Naive thymus-derived CD8-positive, alpha-beta T cell (primary cell): ENCODE measurements around the gene BEND3. TPM values are rescaled to one million over a fixed set of nuclear protein-coding genes. Genes with fewer than 3 reads are reported as not detected.
A peak's percentile ranks its signal among the peaks of the same experiment; 100 is the strongest.
"Not testable (repeated sequence)": the region's sequence is repeated elsewhere in the genome, so short reads cannot be mapped to it uniquely, and the experiment has no call there.

ENCODE experiments used
- ATAC-seq, 2 donors: fragments of 150-1000 bp; cut with Tn5 transposase in 1 of 2; sonication (Bioruptor Pico), chemical (Tn5 transposase) in 1 of 2; 1 replicate in 1 of 2; 2 replicates in 1 of 2; pipeline ENCODE4 v1.10.0; 2021; ENCODE audit warnings: mild to moderate bottlenecking in 2 of 2, moderate library complexity in 2 of 2
- POLR2A ChIA-PET: fragments of 350-600 bp; sonication (Branson Sonifier 250); formaldehyde crosslinking; loops from one replicate; lab custom pipeline; 2021; ENCODE audit warnings: antibody characterized with exemption; lab: Charles Lee
- DNase-seq, 10 donors: peaks; one replicate each; pipeline versions ENCODE4 v3.0.0 to v3.0.0-alpha.2; 2020 to 2022
- H3K27ac Mint-ChIP-seq, 10 donors: one replicate each; pipeline ENCODE4 v1.8.0; 2020 to 2022; ENCODE audit warnings: mild to moderate bottlenecking in 10 of 10, mixed read lengths in 10 of 10, moderate library complexity in 4 of 10, inconsistent platforms in 1 of 10
- H3K27me3 Mint-ChIP-seq, 5 donors: one replicate each; pipeline ENCODE4 v1.8.0; 2021 to 2022; ENCODE audit warnings: mixed read lengths in 5 of 5
- H3K36me3 Mint-ChIP-seq, 3 donors: one replicate each; pipeline ENCODE4 v1.8.0; 2020 to 2022; ENCODE audit warnings: mixed read lengths in 3 of 3, mild to moderate bottlenecking in 2 of 3, inconsistent platforms in 1 of 3
- H3K4me1 Mint-ChIP-seq, 4 donors: one replicate each; pipeline ENCODE4 v1.8.0; 2021 to 2022; ENCODE audit warnings: mixed read lengths in 4 of 4
- H3K4me3 Mint-ChIP-seq, 10 donors: one replicate each; pipeline ENCODE4 v1.8.0; 2020 to 2022; ENCODE audit warnings: mild to moderate bottlenecking in 10 of 10, mixed read lengths in 10 of 10, moderate library complexity in 6 of 10, inconsistent platforms in 1 of 10
- H3K9me3 Mint-ChIP-seq, 9 donors: one replicate each; pipeline ENCODE4 v1.8.0; 2020 to 2022; ENCODE audit warnings: mixed read lengths in 9 of 9, mild to moderate bottlenecking in 3 of 9, inconsistent platforms in 1 of 9, moderate library complexity in 1 of 9
- polyA plus RNA-seq, 3 donors: library from polyadenylated mRNA; unstranded; fragments of 300-500 nt; fragmentation: Illumina TruSeq; gene quantifications; one replicate each; pipeline ENCODE4 v1.2.3, GENCODE V29; 2021
- total RNA-seq, 8 experiments: library from RNA in 2 of 8; stranded (reverse) in 2 of 8; gene quantifications; one replicate each; pipeline ENCODE4 v1.2.3 and lab custom pipeline; 2021 to 2026

Gene BEND3
- total and polyA plus RNA-seq, 5 experiments from 2014 or later = 0.25 to 2.0 (median 0.71) TPM

GRCh38 chr6:107132330-107132954 is 17.1 kb upstream of the BEND3 start:
- Mint-ChIP-seq H3K36me3 (no peaks in the 10 kb centered on the region), H3K27ac (no peak overlapping the region), H3K9me3 (no peaks in the 10 kb centered on the region), H3K27me3 (no peaks in the 10 kb centered on the region), H3K4me3 (no peak overlapping the region), H3K4me1 (no peaks in the 10 kb centered on the region)
- DNase-seq (peak in 7 of 10 donors; percentile 4 to 34 (median 20)), ATAC-seq (no peak)
- POLR2A ChIA-PET = no interaction called here

- H3K27me3 Mint-ChIP-seq = no peaks in the 10 kb centered on the region
- H3K4me1 Mint-ChIP-seq = no peaks in the 10 kb centered on the region
- POLR2A ChIA-PET = no interaction called here
- H3K4me3 Mint-ChIP-seq = no peak overlapping the region
- H3K9me3 Mint-ChIP-seq = no peaks in the 10 kb centered on the region
- H3K27ac Mint-ChIP-seq = peak overlapping the region in 1 of 10 donors; percentile 73
- ATAC-seq = no peak
- DNase-seq = no peak
- no peaks in the 10 kb centered on the region for H3K36me3 Mint-ChIP-seq
Observed at GRCh38 chr6:107129370-107129925, 14.1 kb upstream of the BEND3 start.

- Mint-ChIP-seq H3K27ac (no peak overlapping the region), H3K4me1 (no peaks in the 10 kb centered on the region), H3K27me3 (no peaks in the 10 kb centered on the region), H3K4me3 (no peak overlapping the region), H3K36me3 (no peaks in the 10 kb centered on the region), H3K9me3 (no peaks in the 10 kb centered on the region)
- no peak for DNase-seq
- POLR2A ChIA-PET = no interaction called here
- no peak for ATAC-seq
Observed at GRCh38 chr6:107128577-107128976, 13.3 kb upstream of the BEND3 start.

GRCh38 chr6:107128175-107128574 is 12.9 kb upstream of the BEND3 start:
- no peak for DNase-seq
- Mint-ChIP-seq H3K9me3 (no peaks in the 10 kb centered on the region), H3K4me3 (no peak overlapping the region), H3K4me1 (no peaks in the 10 kb centered on the region), H3K36me3 (no peaks in the 10 kb centered on the region), H3K27ac (no peak overlapping the region), H3K27me3 (no peaks in the 10 kb centered on the region)
- no peak for ATAC-seq
- POLR2A ChIA-PET = no interaction called here

- H3K36me3 Mint-ChIP-seq = no peaks in the 10 kb centered on the region
- DNase-seq (no peak), ATAC-seq (no peak)
- POLR2A ChIA-PET = no interaction called here
- no peaks in the 10 kb centered on the region for H3K27me3 Mint-ChIP-seq
- no peaks in the 10 kb centered on the region for H3K9me3 Mint-ChIP-seq
- H3K27ac Mint-ChIP-seq = no peak overlapping the region
- H3K4me1 Mint-ChIP-seq = no peaks in the 10 kb centered on the region
- no peak overlapping the region for H3K4me3 Mint-ChIP-seq
Observed at GRCh38 chr6:107125771-107126170, 10.5 kb upstream of the BEND3 start.

GRCh38 chr6:107124934-107125348 is 9.6 kb upstream of the BEND3 start:
- Mint-ChIP-seq H3K36me3 (no peaks in the 10 kb centered on the region), H3K27me3 (no peaks in the 10 kb centered on the region), H3K9me3 (no peaks in the 10 kb centered on the region), H3K27ac (no peak overlapping the region), H3K4me1 (no peaks in the 10 kb centered on the region), H3K4me3 (no peak overlapping the region)
- POLR2A ChIA-PET = no interaction called here
- ATAC-seq (no peak), DNase-seq (no peak)

GRCh38 chr6:107123501-107123900 is 8.2 kb upstream of the BEND3 start:
- no peak overlapping the region for H3K27ac Mint-ChIP-seq
- ATAC-seq = no peak
- no peaks in the 10 kb centered on the region for H3K36me3 Mint-ChIP-seq
- H3K4me3 Mint-ChIP-seq = no peak overlapping the region
- H3K4me1 Mint-ChIP-seq = no peaks in the 10 kb centered on the region
- no peaks in the 10 kb centered on the region for H3K9me3 Mint-ChIP-seq
- DNase-seq = no peak
- POLR2A ChIA-PET = no interaction called here
- H3K27me3 Mint-ChIP-seq = no peaks in the 10 kb centered on the region

- Mint-ChIP-seq H3K27ac (peak overlapping the region in 1 of 10 donors; percentile 56), H3K9me3 (no peaks in the 10 kb centered on the region), H3K27me3 (no peaks in the 10 kb centered on the region), H3K36me3 (no peaks in the 10 kb centered on the region), H3K4me1 (no peaks in the 10 kb centered on the region), H3K4me3 (no peak overlapping the region)
- POLR2A ChIA-PET = no interaction called here
- ATAC-seq (no peak), DNase-seq (no peak)
Observed at GRCh38 chr6:107122748-107123147, 7.4 kb upstream of the BEND3 start.

- ATAC-seq (no peak), DNase-seq (no peak)
- POLR2A ChIA-PET = no interaction called here
- H3K36me3 Mint-ChIP-seq = no peaks in the 10 kb centered on the region
- no peaks in the 10 kb centered on the region for H3K9me3 Mint-ChIP-seq
- H3K4me1 Mint-ChIP-seq = peaks cover 0 to 1% (median 0%) of the 10 kb centered on the region in 4 donors
- H3K27ac Mint-ChIP-seq = no peak overlapping the region
- no peak overlapping the region for H3K4me3 Mint-ChIP-seq
- peaks cover 0 to under 1% (median 0%) of the 10 kb centered on the region in 5 donors for H3K27me3 Mint-ChIP-seq
Observed at GRCh38 chr6:107121964-107122495, 6.7 kb upstream of the BEND3 start.

- POLR2A ChIA-PET = no interaction called here
- Mint-ChIP-seq H3K9me3 (no peaks in the 10 kb centered on the region), H3K27me3 (peaks cover 0 to 3% (median 0%) of the 10 kb centered on the region in 5 donors), H3K4me3 (no peak overlapping the region), H3K36me3 (no peaks in the 10 kb centered on the region), H3K27ac (no peak overlapping the region), H3K4me1 (peaks cover 2 to 9% (median 6%) of the 10 kb centered on the region in 4 donors)
- ATAC-seq (no peak), DNase-seq (no peak)
Observed at GRCh38 chr6:107121266-107121665, 6.0 kb upstream of the BEND3 start.

GRCh38 chr6:107120404-107120803 is 5.1 kb upstream of the BEND3 start:
- Mint-ChIP-seq H3K9me3 (no peaks in the 10 kb centered on the region), H3K4me3 (no peak overlapping the region), H3K27ac (no peak overlapping the region), H3K36me3 (no peaks in the 10 kb centered on the region), H3K4me1 (peaks cover 5 to 13% (median 10%) of the 10 kb centered on the region in 4 donors), H3K27me3 (peaks cover 0 to 3% (median 0%) of the 10 kb centered on the region in 5 donors)
- ATAC-seq (no peak), DNase-seq (no peak)
- POLR2A ChIA-PET = interaction anchor here (0.6 to 0.7 kb wide), 2 partner anchors 731 to 793 kb away, joined by 3 to 6 read pairs; no protein-coding TSS in a partner anchor

GRCh38 chr6:107118976-107119375 is 3.7 kb upstream of the BEND3 start:
- Mint-ChIP-seq H3K36me3 (no peaks in the 10 kb centered on the region), H3K4me3 (no peak overlapping the region), H3K27me3 (peaks cover 0 to 3% (median 0%) of the 10 kb centered on the region in 5 donors), H3K4me1 (peaks cover 5 to 14% (median 11%) of the 10 kb centered on the region in 4 donors), H3K27ac (no peak overlapping the region), H3K9me3 (no peaks in the 10 kb centered on the region)
- POLR2A ChIA-PET = no interaction called here
- no peak for ATAC-seq
- DNase-seq = no peak

GRCh38 chr6:107118540-107118939 is 3.2 kb upstream of the BEND3 start:
- H3K9me3 Mint-ChIP-seq, ATAC-seq, POLR2A ChIA-PET, DNase-seq, H3K27me3 Mint-ChIP-seq, H3K27ac Mint-ChIP-seq, H3K4me3 Mint-ChIP-seq, H3K36me3 Mint-ChIP-seq: not testable (repeated sequence)
- H3K4me1 Mint-ChIP-seq = peaks cover 5 to 19% (median 15%) of the 10 kb centered on the region in 4 donors
